Prostate gland (tissue), 2 donors: ENCODE results near the gene CASP10. TPM values are rescaled to one million over a fixed set of nuclear protein-coding genes. Genes with fewer than 3 reads are reported as not detected.
"Not testable (repeated sequence)": the region's sequence is repeated elsewhere in the genome, so short reads cannot be mapped to it uniquely, and the experiment has no call there.

Experiments used
- DNase-seq: peaks from one replicate; pipeline ENCODE4 v3.0.0-alpha.2; 2019; ENCODE audit warnings: low spot score
- H3K27ac ChIP-seq, 2 donors: fragments of 200-600 bp; sonication (generic); 2 replicates each; pipeline ENCODE4 v1.5.1; 2017 to 2019
- H3K27me3 ChIP-seq: fragments of 200-600 bp; sonication (generic); replicated peaks from 2 replicates; pipeline ENCODE4 v1.5.1; 2019; ENCODE audit not compliant: insufficient read depth
- H3K36me3 ChIP-seq, 2 donors: fragments of 200-600 bp; sonication (generic); 1 replicate in 1 of 2; 2 replicates in 1 of 2; pipeline versions ENCODE4 v1.5.1 to v1.8.1; 2017 to 2019
- H3K4me1 ChIP-seq: fragments of 200-600 bp; sonication (generic); replicated peaks from 2 replicates; pipeline ENCODE4 v1.5.1; 2019
- H3K4me3 ChIP-seq, 2 donors: fragments of 200-600 bp; sonication (generic); 2 replicates each; pipeline ENCODE4 v1.5.1; 2017 to 2019
- H3K9me3 ChIP-seq: fragments of 200-600 bp; sonication (generic); 2 replicates; pipeline ENCODE4 v1.5.1; 2017
- CTCF ChIP-seq, 4 experiments: fragments of 200-600 bp in 2 of 4; fragments of 450-650 bp in 2 of 4; sonication (generic) in 2 of 4; IDR thresholded peaks; 1 replicate in 3 of 4; 2 replicates in 1 of 4; pipeline ENCODE4 v1.5.1; 2016 to 2019; ENCODE audit warnings: antibody characterized with exemption in 4 of 4, mild to moderate bottlenecking in 2 of 4, moderate library complexity in 2 of 4
- POLR2A ChIP-seq: fragments of 450-650 bp; IDR thresholded peaks from one replicate; pipeline ENCODE4 v1.6.1; 2016; ENCODE audit warnings: antibody characterized with exemption, mild to moderate bottlenecking
- POLR2AphosphoS5 ChIP-seq: sonication (generic); formaldehyde crosslinking; IDR thresholded peaks from one replicate; pipeline ENCODE4 v1.6.1; 2017; ENCODE audit warnings: antibody characterized with exemption
- WGBS: methylation state at CpG from one replicate; pipeline ENCODE4 v1.1.5; 2018; 5-methylcytosine and 5-hydroxymethylcytosine counted together
- intact Hi-C: fragments of 100-400 bp; cut with DNase I; formaldehyde crosslinking; loops from one replicate; pipeline ENCODE4 v1.14.2; 2022
- total RNA-seq, 2 donors: library from RNA; depleted of rRNA; stranded (reverse); fragments of >200 nt; gene quantifications; one replicate each; pipeline ENCODE4 v1.1.0, GENCODE V29; 2016

Gene CASP10
- total RNA-seq, 2 donors from 2014 or later, result 1.7 to 9.8 TPM

- H3K36me3 ChIP-seq, result no peaks in the 10 kb centered on the region
- no peak for DNase-seq
- peak overlapping the region; percentile 62 to 63 for H3K27ac ChIP-seq
- no peaks in the 10 kb centered on the region for H3K9me3 ChIP-seq
- peak overlapping the region; percentile 28 to 34 for H3K4me3 ChIP-seq
- no peaks in the 10 kb centered on the region for H3K4me1 ChIP-seq
- intact Hi-C loops, result loop anchor here (10.0 kb wide), 1 partner anchor 391 kb away; no protein-coding TSS in a partner anchor
- TF ChIP-seq POLR2AphosphoS5, result no peak
- no peak for TF ChIP-seq CTCF (IDR thresholded peaks at IDR 0.05)
- no peak for TF ChIP-seq POLR2A
- 83% methylated on average over 21 of the region's 21 CpGs for WGBS
- no peaks in the 10 kb centered on the region for H3K27me3 ChIP-seq
These were observed 51.1 kb downstream of the CASP10 start for GRCh38 chr2:201233812-201234662.

- no peak for TF ChIP-seq POLR2AphosphoS5
- no peak for TF ChIP-seq CTCF (IDR thresholded peaks at IDR 0.05)
- no peak for TF ChIP-seq POLR2A
- DNase-seq, result no peak
- H3K27ac ChIP-seq, result no peak overlapping the region
- no peaks in the 10 kb centered on the region for H3K36me3 ChIP-seq
- intact Hi-C loops, result loop anchor here (5.0 to 10.0 kb wide), 3 partner anchors 128 to 390 kb away; partner anchors contain the start of genes STRADB and TRAK2
- 75% methylated on average over 3 of the region's 3 CpGs for WGBS
- no peaks in the 10 kb centered on the region for H3K4me1 ChIP-seq
- H3K4me3 ChIP-seq, result peak overlapping the region in 1 of 2 donors; percentile 34
- H3K9me3 ChIP-seq, result no peaks in the 10 kb centered on the region
- no peaks in the 10 kb centered on the region for H3K27me3 ChIP-seq
These were observed 51.8 kb downstream of the CASP10 start for GRCh38 chr2:201234663-201235135.

- no peak overlapping the region for H3K4me3 ChIP-seq
- TF ChIP-seq CTCF (IDR thresholded peaks at IDR 0.05) (peak in 3 of 4 experiments; percentile 56 to 73 (median 63)), POLR2A (no peak), POLR2AphosphoS5 (no peak)
- 40% methylated on average over 14 of the region's 14 CpGs for WGBS
- intact Hi-C loops, result loop anchor here (5.0 to 10.0 kb wide), 3 partner anchors 126 to 389 kb away; partner anchors contain the start of genes STRADB and TRAK2
- H3K36me3 ChIP-seq, result no peaks in the 10 kb centered on the region
- no peak overlapping the region for H3K27ac ChIP-seq
- no peaks in the 10 kb centered on the region for H3K9me3 ChIP-seq
- H3K4me1 ChIP-seq, result no peaks in the 10 kb centered on the region
- DNase-seq, result peak; percentile 51
- no peaks in the 10 kb centered on the region for H3K27me3 ChIP-seq
These were observed 53.2 kb downstream of the CASP10 start for GRCh38 chr2:201235860-201236811.

- TF ChIP-seq POLR2A (no peak), POLR2AphosphoS5 (no peak), CTCF (IDR thresholded peaks at IDR 0.05) (no peak)
These were observed 54.7 kb downstream of the CASP10 start for GRCh38 chr2:201237486-201238123.

GRCh38 chr2:201239167-201239935 is 56.4 kb downstream of the CASP10 start:
- not testable (repeated sequence) for DNase-seq, H3K27ac ChIP-seq, H3K36me3 ChIP-seq, H3K4me1 ChIP-seq, H3K4me3 ChIP-seq, H3K9me3 ChIP-seq, H3K27me3 ChIP-seq
- 90% methylated on average over 21 of the region's 21 CpGs for WGBS
- intact Hi-C loops, result loop anchor here (5.0 to 10.0 kb wide), 3 partner anchors 123 to 385 kb away; partner anchors contain the start of genes STRADB and TRAK2

More at GRCh38 chr2:201237486-201238123, 54.7 kb downstream of the CASP10 start:
- Histone ChIP-seq H3K27me3 (no peaks in the 10 kb centered on the region), H3K4me1 (no peaks in the 10 kb centered on the region), H3K27ac (no peak overlapping the region), H3K36me3 (no peaks in the 10 kb centered on the region), H3K9me3 (no peaks in the 10 kb centered on the region), H3K4me3 (no peak overlapping the region)
- intact Hi-C loops, result loop anchor here (5.0 to 10.0 kb wide), 3 partner anchors 125 to 387 kb away; partner anchors contain the start of genes STRADB and TRAK2
- WGBS, result 71% methylated on average over 7 of the region's 7 CpGs
- DNase-seq, result no peak
